ENCODE results near the gene CORO6.

Gene CORO6

DNA sequence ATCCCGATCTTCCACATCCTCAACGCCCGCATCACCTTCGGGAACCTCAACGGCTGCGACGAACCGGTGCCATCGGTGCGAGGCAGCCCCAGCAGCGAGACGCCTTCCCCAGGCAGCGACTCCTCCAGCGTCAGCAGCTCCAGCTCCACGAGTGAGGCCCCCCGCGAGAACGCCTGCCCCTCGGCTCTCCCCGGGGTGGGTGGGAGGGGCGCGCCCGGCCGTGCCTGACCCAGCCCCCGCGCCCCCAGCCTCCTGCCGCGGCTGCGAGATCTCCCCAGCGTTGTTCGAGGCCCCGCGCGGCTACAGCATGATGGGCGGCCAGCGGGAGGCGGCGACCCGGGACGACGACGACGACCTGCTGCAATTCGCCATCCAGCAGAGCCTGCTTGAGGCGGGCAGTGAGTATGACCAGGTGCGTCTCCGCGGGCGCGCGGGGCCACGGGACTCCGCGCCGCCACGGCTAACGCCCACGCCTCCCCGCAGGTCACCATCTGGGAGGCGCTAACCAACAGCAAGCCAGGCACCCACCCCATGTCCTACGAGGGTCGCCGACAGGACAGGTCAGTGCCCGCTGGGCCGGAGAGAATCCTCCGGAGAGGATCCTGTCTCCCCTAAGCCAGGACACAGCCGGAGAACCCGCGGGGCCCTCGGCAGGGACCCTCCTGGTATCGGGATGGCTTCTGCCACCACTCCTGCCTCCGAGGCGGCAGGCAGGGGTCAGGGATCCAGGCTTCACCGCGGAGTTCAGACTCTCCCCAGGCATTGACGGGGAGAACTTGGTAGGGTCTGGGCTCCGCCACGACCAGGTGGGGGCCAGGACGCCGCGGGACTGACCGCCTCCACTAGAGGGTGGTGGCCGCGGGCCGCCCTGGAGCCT lies 10.1 kb downstream of the CORO6 start:
- no peak for DNase-seq (ENCODE audit: low read depth)

DNA sequence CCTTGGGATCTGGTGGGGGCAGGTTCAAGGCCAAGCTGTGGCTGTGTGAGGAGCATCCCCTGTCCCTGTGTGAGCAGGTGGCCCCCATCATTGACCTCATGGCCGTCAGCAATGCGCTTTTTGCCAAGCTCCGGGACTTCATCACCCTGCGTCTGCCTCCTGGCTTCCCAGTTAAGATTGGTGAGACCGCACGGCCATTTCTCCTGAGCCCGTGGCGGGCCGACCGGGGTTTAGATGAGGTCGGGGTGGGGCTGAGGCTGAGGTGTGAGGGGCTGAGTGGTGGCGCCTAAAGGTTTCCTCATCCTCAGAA lies 10.7 kb downstream of the CORO6 start:
- no peak for DNase-seq (ENCODE audit: low read depth)

DNA sequence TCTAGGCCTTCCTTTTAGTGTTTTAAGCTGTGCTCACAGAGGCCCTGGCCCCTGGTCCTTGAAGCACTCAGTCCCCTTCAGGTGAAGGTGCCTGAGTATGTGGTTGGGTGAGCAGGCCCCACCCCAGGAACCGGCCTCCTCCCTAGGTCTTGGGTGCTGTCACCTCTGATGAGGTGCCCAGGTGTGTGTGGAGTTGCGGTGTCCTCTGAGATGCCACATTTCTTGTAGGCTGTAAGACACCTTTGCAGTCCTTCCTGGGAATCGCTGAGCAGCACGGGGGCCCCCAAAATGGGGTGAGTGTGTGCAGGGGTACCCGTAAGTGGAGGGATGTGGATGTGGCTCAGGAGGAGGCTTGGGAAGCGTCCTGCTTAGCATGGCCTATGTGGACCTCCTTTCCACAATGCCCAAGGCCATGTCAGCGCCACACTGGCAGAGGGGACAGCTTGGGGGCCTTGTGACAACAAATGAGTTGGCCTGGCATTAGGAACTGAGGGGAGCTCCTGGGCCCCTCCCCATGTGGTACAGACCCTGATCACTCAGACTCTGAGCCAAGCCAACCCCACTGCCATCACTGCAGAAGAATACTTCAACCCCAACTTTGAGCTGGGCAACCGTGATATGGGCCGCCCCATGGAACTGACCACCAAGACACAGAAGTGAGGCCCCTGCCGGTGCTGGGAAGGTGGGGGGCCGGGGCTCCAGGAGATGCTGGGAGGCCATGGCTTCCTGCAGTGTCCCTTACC lies 11.2 kb downstream of the CORO6 start:
- DNase-seq (ENCODE audit: low read depth): no peak

GRCh38 chr17:29610395-29610794 lies 12.3 kb downstream of the CORO6 start:
- no peak for DNase-seq (ENCODE audit: low read depth)

DNA sequence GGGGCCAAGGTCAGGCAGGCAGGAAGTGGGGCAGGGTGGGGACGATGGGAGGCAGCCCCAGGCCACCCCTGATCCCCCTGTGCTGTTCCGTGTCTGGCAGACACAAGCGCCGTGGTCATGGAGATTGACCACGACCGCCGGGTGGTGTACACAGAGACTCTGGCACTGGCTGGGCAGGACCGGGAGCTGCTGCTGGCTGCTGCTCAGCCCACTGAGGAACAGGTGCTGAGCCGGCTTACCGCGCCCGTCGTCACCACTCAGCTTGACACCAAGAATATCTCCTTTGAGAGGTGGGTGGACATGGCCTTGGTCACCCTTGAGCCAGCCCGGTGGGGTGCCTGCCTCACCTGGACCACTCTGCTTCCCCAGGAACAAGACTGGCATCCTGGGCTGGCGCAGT lies 13.7 kb downstream of the CORO6 start:
- DNase-seq (ENCODE audit: low read depth): no peak

GRCh38 chr17:29607557-29608195 lies 15.0 kb downstream of the CORO6 start:
- DNase-seq (ENCODE audit: low read depth): no peak

GRCh38 chr17:29603109-29603674 lies 19.5 kb downstream of the CORO6 start:
- no peak for DNase-seq (ENCODE audit: low read depth)

GRCh38 chr17:29597361-29598172 lies 25.1 kb downstream of the CORO6 start:
- DNase-seq (ENCODE audit: low read depth): no peak

DNA sequence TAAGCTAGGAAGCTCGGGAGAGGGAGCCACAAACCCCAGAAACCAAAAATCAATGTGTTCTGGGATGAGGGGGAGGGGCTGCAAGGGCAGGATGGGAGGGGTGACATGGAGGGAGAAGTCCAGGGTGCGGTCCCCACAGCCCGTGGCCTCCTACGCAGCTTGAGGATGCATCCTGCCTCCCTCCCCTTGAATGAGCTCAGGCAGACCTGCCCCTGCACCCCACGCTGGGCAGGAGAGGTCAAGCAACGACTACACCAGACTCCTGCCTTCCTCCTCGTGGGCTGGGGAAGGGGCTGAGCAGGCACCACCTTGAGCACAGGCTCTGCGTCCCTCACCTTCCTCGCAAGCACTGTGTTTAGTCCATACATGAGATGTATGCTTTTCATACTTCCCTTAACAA lies 25.9 kb downstream of the CORO6 start:
- no peak for DNase-seq (ENCODE audit: low read depth)

DNA sequence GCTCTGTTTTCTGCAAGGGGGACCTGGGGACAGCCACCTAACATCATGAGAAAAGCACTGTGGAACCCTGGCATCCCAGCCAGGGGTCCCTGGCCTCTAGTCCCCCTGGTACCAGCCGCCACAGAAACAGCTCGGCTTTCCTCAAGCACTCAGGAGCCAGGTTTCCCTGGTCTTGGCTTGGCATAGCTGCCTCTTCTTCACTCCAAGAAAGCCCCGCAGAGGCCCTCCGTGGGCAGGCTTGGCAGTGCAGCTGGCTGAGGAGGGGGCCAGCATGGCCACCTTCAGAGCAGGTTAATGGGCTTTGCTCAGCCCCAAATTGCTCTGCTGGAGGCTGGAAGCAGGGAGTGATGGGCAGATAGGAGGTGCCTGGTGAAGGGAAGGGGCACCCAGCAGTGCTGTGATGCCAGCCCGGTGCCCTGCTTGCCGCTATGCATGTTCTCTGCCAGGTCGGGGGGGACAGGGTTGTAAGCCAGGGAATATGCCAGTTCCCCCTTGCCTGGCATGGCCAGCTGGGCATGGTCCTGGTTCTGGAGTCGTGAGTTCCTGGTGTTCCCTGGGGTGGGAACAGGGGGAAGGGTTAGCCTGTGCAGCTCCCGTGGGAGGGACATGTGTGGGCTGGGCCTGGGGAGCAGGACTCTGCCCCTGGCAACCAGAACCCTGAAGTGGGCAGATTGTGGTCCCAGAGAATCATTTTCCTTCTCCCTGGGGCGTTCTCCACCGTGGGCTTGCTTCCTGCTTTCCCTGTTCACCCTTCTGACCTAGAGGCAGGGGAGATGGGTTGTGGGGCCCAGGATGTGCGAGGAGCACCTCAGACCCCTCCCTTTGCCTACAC lies 26.6 kb downstream of the CORO6 start:
- no peak for DNase-seq (ENCODE audit: low read depth)

DNA sequence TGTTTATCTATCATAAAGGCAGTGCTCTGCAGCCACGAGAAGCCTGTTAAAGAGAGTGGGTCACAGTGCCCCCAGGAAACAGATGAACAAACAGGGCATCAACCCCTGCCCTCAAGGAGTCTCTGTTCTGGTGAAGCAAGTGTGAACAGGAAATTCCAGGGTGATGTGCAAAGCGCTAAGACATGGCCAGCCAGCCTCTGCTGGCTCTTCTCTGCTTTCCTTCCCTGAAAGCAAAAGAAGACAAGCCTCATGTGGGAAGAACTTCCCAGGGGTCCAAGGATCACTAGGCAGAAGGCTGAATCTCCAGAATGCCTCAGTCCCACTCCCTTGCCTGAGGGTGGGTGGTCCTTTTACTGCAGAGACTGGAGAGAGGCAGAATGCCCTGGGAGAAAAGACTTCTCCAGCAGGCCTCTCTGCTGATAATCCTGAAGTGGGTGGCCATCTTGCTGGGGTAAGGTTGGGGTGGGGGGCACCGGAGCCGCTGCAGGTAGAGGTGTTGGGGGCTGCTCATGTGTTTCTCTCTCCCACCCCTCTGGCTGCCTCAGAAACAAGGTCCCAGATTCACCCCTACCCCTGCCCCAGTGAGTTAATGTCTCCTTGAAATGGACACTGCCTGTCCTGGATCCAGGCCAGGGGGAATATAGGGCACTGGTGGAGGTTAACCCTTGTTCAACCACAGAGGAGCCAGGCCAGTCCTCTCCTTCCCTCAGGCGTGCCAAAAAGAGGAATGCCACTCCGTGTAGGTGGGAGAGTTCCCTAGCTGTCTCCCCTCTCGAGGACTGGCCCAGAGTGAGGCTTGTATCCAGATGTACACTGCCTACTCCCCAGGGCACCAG lies 27.4 kb downstream of the CORO6 start:
- DNase-seq (ENCODE audit: low read depth): no peak

GRCh38 chr17:29594519-29595090 lies 28.1 kb downstream of the CORO6 start:
- no peak for DNase-seq (ENCODE audit: low read depth)

DNA sequence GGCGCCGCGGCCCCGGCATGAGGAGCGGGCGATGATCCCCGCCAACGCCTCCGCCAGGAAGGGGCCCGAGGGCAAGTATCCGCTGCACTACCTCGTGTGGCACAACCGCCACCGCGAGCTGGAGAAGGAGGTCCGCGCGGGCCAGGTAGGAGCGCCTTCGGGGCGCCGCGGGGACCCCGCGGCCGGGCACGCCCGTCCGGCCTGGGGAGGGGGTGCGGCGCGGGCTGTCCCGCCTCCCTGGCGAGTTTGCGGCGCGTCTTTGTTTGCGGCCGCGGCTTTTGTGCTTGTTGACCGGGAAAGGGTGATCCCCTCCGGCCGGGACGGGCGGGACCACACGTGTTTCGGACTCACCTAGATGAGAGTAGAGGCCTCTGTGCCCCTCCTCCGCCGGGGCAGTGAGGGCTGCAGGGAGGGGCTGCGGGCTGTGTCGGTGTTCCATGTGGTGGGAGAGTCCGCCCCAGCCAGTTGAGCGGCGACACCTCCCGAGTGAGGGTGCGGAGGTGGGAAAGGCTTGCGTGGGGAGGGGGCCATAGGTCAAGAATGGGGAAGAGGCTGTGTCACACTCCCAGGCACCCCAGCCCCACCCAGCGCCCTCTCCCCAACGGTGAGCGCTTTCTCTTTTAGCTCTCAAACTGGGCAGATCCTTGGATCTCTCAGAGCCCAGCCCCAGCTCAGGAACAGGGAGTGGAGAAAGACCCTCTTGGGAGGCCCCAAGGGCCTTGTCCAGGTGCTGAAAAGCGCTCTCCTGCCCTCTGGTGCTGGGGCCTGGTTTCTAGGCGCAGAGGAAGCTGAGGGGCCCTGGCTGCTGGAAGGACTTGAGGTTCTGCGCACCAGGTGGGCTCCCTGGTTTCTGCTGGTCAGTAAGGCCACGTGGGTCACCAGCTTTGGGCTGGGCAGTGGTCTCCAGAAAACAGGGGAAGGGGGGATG lies 28.9 kb downstream of the CORO6 start:
- DNase-seq (ENCODE audit: low read depth): peak; percentile 31

DNA sequence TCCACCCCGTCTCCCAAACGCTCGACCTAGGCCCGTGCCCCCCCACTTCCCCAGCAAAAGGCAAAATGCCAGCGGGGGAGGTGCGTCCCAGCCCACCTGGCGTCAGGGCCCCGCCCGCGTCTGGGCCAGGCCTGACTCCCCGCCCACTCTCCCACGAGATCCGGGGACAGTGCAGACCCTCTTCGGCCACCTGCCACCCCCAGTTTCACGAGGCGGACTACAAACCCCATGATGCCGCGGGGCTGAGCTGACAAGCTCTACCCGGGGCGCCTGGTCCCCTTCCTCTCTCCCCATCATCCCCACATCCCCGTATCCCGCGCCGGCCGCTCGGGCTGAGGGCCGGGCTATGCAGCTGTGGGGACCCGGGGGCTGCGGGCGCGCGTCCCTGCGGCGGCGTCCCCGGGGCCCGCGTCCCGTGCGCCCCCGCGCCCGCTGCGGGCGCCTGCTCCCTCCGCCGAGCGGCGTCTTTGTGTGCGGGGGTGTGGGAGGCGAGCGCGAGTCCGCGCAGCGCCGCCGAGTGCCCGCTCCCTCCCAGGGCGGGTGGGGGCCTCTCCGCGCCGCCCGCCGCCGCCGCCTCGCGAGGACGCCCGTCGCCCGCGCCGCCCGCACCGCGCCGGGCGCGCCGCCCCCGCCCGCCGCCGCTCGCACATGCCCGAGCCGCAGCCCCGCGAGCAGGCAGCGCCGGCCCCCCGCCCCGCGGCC lies 29.7 kb downstream of the CORO6 start, which contains the start of gene ANKRD13B:
ANKRD13B (plus strand) TSS at position 283 of the 702 bp plus-strand sequence. CDS start 490 bp downstream, outside the sequence.
- no peak for DNase-seq (ENCODE audit: low read depth)

DNA sequence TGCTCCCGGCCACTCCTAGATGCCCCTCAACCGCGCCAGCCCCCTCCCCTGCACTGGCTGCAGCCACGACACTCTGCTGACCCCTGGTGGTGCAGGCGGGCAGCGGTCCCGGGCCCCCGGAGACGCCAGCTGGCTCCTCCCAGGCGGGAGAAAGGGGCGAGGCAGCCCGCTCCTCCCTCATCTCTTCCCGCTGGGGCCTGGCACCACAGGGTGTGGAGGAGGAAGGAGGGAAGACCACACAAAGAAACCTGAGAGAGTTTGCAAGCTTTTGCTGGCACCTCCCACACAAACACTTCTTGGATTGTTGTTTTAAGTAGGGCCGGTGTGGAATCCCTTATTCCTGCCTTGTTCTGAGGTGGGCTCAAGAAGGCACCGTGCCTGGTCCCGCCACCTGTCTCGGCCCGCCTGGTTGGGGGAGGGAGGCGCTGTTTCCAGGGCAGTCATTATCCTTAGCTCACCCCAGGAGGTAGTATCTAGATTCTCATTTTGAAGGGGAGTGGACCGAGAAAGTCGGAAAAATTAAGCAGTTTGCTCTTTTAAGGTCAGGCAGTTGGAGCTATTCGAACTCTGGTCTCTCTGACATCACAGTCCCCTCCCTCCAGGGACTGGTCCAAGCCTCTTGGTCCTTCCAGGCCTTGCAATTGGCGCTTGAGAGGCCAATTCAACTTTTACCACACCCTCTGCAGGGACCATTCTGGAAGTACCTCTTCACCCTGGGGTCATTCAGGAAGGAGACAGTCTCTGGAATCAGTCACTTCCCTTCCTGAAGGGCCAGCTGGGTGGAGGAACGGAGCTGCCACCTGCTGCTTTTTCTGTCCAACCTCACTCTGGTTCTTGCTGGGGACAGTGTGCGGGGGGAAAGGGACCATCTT lies 30.7 kb downstream of the CORO6 start:
- DNase-seq (ENCODE audit: low read depth): peak; percentile 89

DNA sequence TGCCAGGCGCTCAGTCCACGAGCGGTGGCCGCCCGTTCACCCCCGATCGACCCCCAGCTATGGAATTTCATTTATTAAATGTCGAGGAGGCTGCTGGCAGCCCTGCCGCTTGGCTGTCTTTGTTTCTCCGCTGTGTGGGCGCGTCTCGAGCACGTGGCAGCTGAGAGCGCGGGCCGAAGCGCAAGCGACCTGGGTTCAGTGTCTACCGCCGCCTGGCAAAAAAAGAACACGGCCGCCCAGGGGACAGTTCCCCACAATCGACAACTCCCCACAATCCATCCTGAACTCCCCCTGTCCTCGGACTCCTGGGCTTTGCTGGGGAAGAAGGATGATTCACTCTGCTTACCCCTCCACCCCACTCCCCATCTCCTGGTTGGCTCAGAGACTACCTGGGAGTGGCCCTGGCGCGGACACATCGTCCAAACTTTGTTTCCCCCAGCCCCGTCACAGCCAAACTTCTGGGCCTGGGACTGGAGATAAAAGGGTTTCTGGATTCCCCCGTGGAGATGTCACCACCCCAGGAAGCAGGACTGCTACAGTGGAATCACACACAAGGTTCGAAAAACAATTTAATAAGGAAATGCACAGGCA lies 31.5 kb downstream of the CORO6 start:
- peak; percentile 50 for DNase-seq (ENCODE audit: low read depth)

Data from amniotic epithelial cell (primary cell).